Thyroid gland (tissue), 4 donors: ENCODE measurements around the gene BAHCC1.

Experiments used
- CTCF ChIP-seq, 6 experiments: fragments of 200-600 bp in 3 of 6; fragments of 450-650 bp in 3 of 6; sonication (generic) in 3 of 6; IDR thresholded peaks; one replicate each; pipeline ENCODE4 v1.5.1; 2016 to 2019; ENCODE audit warnings: antibody characterized with exemption in 6 of 6, mild to moderate bottlenecking in 2 of 6, inconsistent platforms in 1 of 6, moderate library complexity in 1 of 6
- POLR2A ChIP-seq, 2 donors: fragments of 450-650 bp; IDR thresholded peaks; one replicate each; pipeline ENCODE4 v1.6.1; 2017; ENCODE audit warnings: antibody characterized with exemption in 2 of 2, mild to moderate bottlenecking in 2 of 2, moderate library complexity in 1 of 2

GRCh38 chr17:81354252-81354953 is 40.9 kb upstream of the BAHCC1 start:
- TF ChIP-seq CTCF (IDR thresholded peaks at IDR 0.05) = no peak
- TF ChIP-seq POLR2A (IDR thresholded peaks at IDR 0.05) = no peak
